ENCODE measurements around the gene RNF151.

The RNF151 gene

GRCh38 chr16:1992704-1993317 lies 26.2 kb downstream of the RNF151 start:
- no peak for DNase-seq (ENCODE audit: low spot score)

- DNase-seq (ENCODE audit: low spot score) = no peak
Measured at GRCh38 chr16:1993731-1994131, 27.1 kb downstream of the RNF151 start.

- DNase-seq (ENCODE audit: low spot score) = no peak
Measured at GRCh38 chr16:1997494-1998359, 31.1 kb downstream of the RNF151 start.

DNA sequence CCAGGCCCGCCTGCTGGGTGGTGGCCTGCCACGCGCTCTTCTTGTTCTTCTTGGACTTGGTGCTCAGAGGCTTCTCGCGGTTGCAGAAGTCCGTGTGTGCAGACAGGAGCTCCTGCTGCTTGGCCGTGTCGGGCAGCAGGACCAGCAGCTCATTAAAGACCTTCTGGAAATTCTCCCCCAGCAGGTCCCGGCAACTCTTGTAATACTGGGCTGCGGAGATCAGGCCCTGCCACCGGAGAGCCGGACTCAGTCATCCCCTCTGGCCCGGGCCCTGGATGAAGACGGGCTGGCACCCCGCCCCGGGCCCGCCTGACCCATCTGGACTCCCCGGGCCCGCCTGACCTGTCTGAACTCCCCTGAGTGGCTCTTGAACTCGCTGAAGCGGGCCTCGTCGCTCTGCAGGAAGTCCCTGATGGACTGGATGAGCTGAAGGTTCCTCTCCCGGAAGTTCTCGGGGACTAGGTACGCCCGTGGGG lies 31.7 kb downstream of the RNF151 start:
- DNase-seq (ENCODE audit: low spot score) = no peak

DNA sequence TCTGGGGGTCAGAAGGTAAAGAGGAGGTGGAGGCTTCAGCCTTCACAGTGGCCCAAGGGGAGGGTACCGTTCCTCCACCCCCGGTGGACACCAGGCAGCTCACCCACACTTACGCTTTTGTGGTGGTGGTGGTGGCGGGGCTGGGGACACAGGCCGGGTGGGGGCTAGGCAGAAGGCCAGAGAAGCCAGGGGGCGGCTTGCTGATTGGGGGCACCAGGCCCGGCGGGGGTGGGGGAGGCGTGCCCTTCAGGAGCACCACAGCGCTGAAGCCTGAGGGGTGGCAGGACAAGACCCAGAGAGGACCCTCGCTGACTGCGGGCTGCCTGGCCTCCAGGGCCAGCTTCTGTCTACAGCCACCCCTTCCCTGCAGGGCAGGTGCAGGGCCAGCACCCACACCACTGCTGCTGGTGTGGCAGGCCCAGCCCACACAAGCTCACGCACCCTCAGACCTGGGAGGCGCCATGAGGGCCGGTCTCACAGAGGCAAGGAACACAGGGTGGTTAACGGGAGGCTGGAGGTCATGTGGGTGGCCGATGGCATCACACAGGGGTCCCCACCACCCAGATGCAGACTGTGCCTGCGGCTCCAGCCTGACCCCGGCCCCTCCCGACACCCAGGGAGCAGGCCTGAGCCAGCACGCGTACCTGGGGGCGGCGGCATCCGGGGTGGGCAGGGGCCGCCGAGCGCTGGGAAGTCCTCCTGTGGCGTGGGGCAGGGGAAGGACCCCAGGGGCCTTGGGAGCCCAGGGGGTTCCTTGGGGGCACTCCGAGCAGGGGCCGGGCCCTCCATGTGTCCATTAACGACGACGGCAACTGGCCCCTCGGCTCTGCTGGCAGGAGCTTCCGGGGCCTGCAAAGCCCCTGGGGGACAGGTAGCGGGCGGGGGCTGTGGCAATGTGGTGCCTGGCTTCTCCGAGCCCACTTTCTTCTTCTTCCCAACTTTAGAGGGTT lies 32.5 kb downstream of the RNF151 start:
- DNase-seq (ENCODE audit: low spot score) = no peak

GRCh38 chr16:1999866-2000514 lies 33.3 kb downstream of the RNF151 start:
- no peak for DNase-seq (ENCODE audit: low spot score)

GRCh38 chr16:2001035-2001434 lies 34.4 kb downstream of the RNF151 start:
- no peak for DNase-seq (ENCODE audit: low spot score)

GRCh38 chr16:2001456-2002355 lies 35.0 kb downstream of the RNF151 start:
- no peak for DNase-seq (ENCODE audit: low spot score)

GRCh38 chr16:2002406-2003230 lies 36.0 kb downstream of the RNF151 start:
- DNase-seq (ENCODE audit: low spot score) = no peak

GRCh38 chr16:2003231-2003826 lies 36.7 kb downstream of the RNF151 start:
- no peak for DNase-seq (ENCODE audit: low spot score)

- DNase-seq (ENCODE audit: low spot score) = peak; percentile 79
Measured at GRCh38 chr16:2003827-2004641, 37.4 kb downstream of the RNF151 start.

- no peak for DNase-seq (ENCODE audit: low spot score)
Measured at GRCh38 chr16:2004795-2005517, 38.3 kb downstream of the RNF151 start.

GRCh38 chr16:2005646-2006045 lies 39.0 kb downstream of the RNF151 start:
- no peak for DNase-seq (ENCODE audit: low spot score)

GRCh38 chr16:2006317-2006716 lies 39.7 kb downstream of the RNF151 start:
- DNase-seq (ENCODE audit: low spot score) = no peak

GRCh38 chr16:2007081-2007836 lies 40.6 kb downstream of the RNF151 start:
- DNase-seq (ENCODE audit: low spot score) = no peak

DNA sequence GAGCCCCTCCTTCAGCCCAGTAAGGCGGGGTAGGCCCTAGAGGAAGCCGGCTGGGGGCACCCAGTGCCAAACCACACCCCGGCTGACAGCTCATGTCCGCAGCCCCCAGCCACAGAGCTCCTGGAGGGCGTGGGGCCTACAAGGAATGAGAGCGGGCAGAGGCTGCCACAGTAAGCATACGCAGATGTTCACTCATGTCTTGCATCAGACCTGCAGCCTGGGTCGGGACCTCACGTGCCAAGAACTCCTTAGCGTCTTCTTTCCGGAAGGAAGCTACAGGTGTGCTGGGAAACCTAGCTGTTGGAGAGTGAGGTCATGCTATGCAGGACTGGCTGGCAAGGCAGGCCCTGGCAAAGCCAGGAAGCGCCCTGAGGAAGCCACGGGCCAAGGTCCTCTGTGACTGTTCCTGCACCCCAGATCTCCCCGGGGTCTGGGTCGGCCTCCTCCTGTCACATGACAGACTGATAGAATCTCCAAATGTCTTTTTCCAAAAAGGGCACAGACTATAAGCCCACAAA lies 41.4 kb downstream of the RNF151 start:
- no peak for DNase-seq (ENCODE audit: low spot score)

DNA sequence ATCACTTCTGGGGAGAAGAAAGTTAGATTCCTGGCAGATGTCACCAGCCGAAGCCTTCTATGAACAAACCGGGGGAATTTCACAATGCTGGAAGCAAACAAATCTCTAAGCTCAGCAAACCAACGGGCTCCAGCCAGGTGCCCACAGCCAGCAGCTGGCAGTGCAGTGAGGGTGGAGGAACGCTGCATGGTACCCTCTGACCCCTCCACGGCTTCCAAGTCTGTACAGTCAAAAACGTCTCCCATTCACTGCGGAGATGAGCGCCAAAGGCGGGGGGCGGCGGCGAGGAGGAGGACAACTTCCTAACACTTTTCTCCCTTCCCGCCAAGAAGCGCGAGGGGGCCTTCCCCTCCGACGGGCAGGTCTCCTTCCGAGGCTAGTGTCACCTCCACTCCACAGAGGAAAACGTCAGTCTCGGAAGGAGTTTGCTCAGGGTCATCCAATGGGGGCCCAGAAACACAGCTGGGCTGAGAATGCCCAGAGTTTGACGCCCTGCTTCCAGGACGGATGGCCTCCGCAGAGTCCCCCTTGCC lies 42.0 kb downstream of the RNF151 start:
- DNase-seq (ENCODE audit: low spot score) = no peak

Data from COLO829 (cell line).